GM18505 (cell line): ENCODE measurements around the gene HMG20B.
"Not testable (repeated sequence)": the region's sequence is repeated elsewhere in the genome, so short reads cannot be mapped to it uniquely, and the experiment has no call there.

Experiments
- ATAC-seq: cut with Tn5 transposase; IDR thresholded peaks from one replicate; pipeline ENCODE4 v1.9.1; 2021; ENCODE audit not compliant: unreplicated experiment
- POLR2A ChIP-seq: IDR thresholded peaks from 4 replicates; pipeline ENCODE4 v1.6.1; 2011; ENCODE audit warnings: borderline replicate concordance; ENCODE audit not compliant: insufficient read depth, insufficient read length; ENCODE audit errors: extremely low read depth

The HMG20B gene

DNA sequence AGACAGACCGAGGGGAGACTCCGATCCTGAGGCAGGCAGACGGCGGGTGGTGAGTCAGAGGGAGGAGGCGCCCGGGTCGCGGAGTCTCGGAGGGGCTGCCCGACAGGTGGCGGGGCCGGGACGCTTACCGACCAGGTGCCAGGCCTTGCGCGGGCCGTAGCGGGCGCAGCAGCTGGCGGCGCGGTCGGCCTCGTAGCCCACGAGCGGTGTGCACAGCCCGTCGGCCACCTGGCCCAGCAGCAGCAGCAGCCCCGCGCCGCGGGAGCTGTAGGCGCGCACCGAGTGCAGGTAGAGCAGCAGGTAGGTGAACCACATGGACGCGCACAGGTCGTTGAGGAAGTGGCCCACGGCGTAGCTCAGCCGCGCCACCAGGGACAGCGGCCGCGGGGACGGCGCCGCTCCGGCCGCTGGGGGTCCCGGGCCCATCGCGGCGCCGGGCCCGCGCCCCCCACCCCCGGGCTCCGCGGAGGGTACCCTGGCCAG, 15.7 kb upstream of the HMG20B start:
- peak; percentile 31 for ATAC-seq
- TF ChIP-seq POLR2A = no peak

- ATAC-seq = peak; percentile 68
- peak; percentile 80 for TF ChIP-seq POLR2A
Observed at GRCh38 chr19:3557461-3558248, 15.1 kb upstream of the HMG20B start, which contains the start of gene MFSD12. Gene MFSD12, minus strand, starts transcription at chr19:3557586. Its CDS starts 183 bp downstream, at chr19:3557403.

- no peak for ATAC-seq
- no peak for TF ChIP-seq POLR2A
Observed at GRCh38 chr19:3563709-3564524, 8.8 kb upstream of the HMG20B start.

- no peak for TF ChIP-seq POLR2A
- no peak for ATAC-seq
Observed at GRCh38 chr19:3565139-3565538, 7.6 kb upstream of the HMG20B start.

- not testable (repeated sequence) for ATAC-seq
Observed at GRCh38 chr19:3570042-3570441, 2.7 kb upstream of the HMG20B start.

DNA sequence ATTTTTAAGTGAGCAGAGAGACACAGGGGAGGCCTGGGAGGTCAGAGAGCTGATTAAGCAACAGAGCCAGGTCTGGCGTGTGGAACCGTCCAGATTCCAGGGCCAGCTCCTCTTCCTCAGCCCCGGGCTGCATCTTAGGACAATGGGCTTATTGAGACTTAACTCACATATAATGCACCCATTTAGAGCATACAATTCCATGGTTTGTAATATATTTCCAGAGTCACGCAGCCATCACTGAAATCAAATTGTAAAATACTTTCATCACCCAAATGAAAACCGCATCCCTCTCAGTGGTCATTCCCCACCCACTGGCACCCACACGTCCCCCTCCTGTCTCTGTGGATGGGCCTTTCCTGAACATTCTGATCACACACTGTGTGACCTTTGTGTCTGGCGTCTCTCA, 2.1 kb upstream of the HMG20B start:
- ATAC-seq = no peak
- TF ChIP-seq POLR2A = no peak

- TF ChIP-seq POLR2A = no peak
- peak; percentile 84 for ATAC-seq
Observed at GRCh38 chr19:3572132-3572854, 451 bp upstream of the HMG20B start.

- peak; percentile 9 for ATAC-seq
- TF ChIP-seq POLR2A = no peak
Observed at GRCh38 chr19:3573162-3573857, 566 bp downstream of the HMG20B start.

- ATAC-seq = peak; percentile 36
- no peak for TF ChIP-seq POLR2A
Observed at GRCh38 chr19:3573858-3574637, 1.3 kb downstream of the HMG20B start.

DNA sequence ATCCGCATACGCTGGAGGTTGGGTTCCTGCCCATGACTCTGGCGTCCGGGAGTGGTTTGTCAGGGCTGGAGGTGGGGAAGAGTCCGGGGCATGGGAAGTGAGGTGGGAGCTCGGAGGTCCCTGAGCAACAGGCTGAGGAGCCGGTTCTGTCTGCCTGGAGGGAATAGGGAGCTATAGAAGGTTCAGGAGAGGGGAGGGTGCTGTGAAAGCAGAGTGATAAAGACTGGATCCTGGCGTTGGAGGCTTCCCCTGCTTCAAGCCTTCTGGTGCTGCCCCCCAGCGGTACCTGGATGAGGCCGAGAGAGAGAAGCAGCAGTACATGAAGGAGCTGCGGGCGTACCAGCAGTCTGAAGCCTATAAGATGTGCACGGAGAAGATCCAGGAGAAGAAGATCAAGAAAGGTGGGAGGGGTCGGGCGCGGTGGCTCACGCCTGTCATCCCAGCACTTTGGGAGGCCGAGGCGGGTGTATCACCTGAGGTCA, 2.6 kb downstream of the HMG20B start:
- no peak for ATAC-seq
- no peak for TF ChIP-seq POLR2A

DNA sequence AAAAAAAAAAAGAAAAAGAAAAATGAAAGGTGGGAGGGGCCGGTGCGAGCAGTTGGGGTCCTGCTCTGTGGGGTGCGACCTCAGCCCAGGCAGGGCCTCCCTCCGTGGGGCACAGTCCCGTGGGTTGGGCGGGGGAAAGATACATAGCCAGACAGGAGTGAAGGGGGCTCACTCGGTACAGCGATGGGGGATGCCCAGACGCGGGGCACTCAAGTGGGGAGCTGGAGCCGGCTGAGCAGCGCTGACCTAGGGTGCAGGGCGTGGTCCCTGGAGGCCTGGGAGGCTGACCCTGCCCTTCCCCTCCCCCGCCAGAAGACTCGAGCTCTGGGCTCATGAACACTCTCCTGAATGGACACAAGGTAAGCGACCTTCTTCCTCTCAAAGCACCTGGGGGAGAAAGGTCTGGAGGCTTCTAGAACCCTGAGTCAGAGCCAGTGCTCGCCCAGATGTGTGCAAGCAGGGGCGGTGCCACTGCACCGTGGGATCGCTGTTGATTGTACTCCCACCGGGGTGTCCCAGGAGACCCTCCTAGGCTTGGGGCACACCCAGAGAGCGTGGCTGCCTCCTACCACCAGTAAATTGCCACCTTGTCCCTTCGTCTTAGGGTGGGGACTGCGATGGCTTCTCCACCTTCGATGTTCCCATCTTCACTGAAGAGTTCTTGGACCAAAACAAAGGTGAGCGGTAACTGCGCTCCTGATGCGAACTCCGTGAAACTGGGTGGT, 3.4 kb downstream of the HMG20B start:
- no peak for TF ChIP-seq POLR2A
- ATAC-seq = no peak
